22Rv1 (cell line): ENCODE results near the gene POGK.

Experiments
- CTCF ChIP-seq: fragments of 450-650 bp; IDR thresholded peaks from 2 replicates; pipeline ENCODE4 v1.5.1; 2017; ENCODE audit warnings: mild to moderate bottlenecking
- ZFX ChIP-seq: fragments of 450-650 bp; IDR thresholded peaks from 2 replicates; pipeline ENCODE4 v1.6.1; 2017; ENCODE audit warnings: antibody characterized with exemption, borderline replicate concordance

GRCh38 chr1:166859597-166859996, 20.3 kb downstream of the POGK start:
- TF ChIP-seq CTCF (no peak), ZFX (no peak)
